Pons (tissue), 1 donor: ENCODE data around the gene LRRC61.
A peak's percentile ranks its signal among the peaks of the same experiment; 100 is the strongest.

ENCODE experiments used
- DNase-seq: peaks from one replicate; pipeline ENCODE4 v3.0.0-alpha.2; 2016; ENCODE audit warnings: low spot score

The LRRC61 gene

GRCh38 chr7:150357270-150357669 lies 34.1 kb downstream of the LRRC61 start:
- no peak for DNase-seq

GRCh38 chr7:150357771-150358427 lies 34.7 kb downstream of the LRRC61 start:
- DNase-seq, result no peak

DNA sequence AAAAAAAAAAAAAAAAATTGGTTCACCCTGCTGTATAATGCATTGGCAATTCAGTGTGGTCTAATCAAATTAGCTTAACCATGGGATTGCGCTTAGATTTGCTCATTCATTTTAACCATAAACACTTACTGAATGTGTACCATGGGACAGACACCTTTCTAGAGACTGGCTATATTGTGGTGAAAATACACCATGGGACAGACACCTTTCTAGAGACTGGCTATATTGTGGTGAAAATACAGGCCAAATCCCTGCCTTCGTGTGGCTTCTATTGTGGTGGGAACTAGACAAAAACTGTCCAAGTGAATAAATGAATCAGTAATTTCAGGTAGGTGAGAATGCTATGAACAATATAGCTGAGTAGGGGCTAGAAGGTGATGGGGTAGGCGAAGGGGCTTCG lies 35.3 kb downstream of the LRRC61 start:
- no peak for DNase-seq

- no peak for DNase-seq
Observed at GRCh38 chr7:150358988-150359621, 36.0 kb downstream of the LRRC61 start.

DNA sequence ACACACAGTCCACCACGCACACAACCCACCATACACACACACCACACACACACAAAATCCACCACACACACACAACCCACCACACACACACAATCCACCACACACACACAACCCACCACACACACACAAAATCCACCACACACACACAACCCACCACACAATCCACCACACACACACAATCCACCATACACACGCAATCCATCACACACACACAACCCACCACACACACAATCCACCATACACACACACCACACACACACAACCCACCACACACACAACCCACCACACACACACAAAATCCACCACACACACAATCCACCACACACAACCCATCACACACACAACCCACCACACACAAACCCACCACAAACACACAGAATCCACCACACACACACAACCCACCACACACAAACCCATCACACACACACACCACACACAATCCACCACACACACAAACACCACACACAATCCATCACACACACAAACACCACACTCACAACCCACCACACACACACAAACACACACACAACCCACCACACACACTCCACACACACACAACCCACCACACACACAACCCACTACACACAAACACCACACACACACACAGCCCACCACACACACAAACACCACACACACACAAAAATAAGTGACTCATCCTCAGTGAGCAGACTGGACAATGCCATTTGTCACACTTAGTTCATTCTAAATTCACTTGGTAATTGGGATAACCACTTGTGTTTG lies 36.6 kb downstream of the LRRC61 start:
- no peak for DNase-seq

- no peak for DNase-seq
Observed at GRCh38 chr7:150360363-150361058, 37.4 kb downstream of the LRRC61 start.

GRCh38 chr7:150361402-150361801 lies 38.2 kb downstream of the LRRC61 start:
- DNase-seq, result no peak

- DNase-seq, result no peak
Observed at GRCh38 chr7:150361807-150362621, 38.9 kb downstream of the LRRC61 start.

DNA sequence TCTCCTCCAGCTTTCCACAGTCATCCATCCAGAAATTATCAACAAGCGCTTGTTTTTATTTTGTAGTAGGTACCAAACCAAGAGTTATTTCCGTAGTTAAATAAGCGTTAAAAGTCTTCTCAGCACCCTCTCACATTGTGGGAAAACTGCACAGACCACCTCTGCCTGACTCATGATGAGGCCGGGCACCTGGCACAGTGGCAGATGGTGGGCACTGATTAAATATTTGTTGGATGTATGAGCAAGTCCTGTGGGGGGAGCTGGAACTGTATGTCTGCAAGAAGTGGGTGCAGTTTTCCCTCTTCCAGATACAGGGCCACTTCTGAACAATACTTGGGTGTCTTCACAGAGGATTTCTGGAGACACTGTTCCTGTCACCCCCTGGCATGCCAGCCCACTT lies 40.2 kb downstream of the LRRC61 start:
- DNase-seq, result no peak

- peak; percentile 62 for DNase-seq
Observed at GRCh38 chr7:150363872-150364271, 40.7 kb downstream of the LRRC61 start.

GRCh38 chr7:150365194-150365593 lies 42.0 kb downstream of the LRRC61 start:
- DNase-seq, result no peak

- DNase-seq, result no peak
Observed at GRCh38 chr7:150365673-150366398, 42.7 kb downstream of the LRRC61 start.

GRCh38 chr7:150367677-150368095 lies 44.5 kb downstream of the LRRC61 start:
- DNase-seq, result no peak

DNA sequence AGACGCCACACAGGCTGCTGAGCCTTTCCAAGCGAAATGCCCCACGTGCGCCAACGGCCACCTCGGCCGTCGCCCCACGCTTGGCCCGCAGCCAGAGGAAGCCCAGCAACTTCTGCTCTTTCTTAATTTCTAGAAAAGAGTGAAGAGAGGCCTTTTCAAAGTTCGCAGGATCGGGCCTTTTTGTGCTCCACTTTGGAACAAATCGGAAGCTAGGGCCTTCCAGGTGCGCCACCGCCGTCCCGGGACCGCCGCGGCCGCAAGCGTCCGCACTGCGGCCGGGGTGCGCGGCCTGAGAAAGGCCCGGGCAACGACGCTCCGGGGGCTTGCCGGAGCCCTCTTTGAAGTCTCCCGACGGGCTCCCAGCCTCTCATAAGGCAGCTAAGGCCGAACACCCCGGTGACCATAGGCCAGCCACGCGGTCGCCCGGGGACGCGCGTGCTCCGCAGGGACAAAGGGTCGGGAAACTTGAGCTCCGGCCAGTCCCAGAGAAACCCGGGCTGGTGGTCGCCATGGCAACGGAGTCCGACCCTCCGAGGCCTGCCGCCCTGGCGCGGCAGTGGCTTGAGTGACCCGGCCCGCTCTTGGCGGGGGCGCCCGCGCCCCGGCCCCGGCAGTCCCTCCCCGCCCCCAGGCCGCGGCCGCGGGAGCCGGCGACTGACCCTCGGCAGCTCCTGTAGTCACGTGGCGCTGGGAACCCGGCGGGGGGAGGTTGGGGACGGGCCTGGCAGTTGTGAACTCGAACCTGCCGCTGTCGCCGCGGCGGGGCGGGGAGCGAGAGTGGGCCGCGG lies 45.1 kb downstream of the LRRC61 start, which contains the start of gene REPIN1:
Gene REPIN1 (plus strand): TSS at position 727 of the 788 bp plus-strand sequence. CDS start 890 bp downstream, outside the sequence.
- peak; percentile 77 for DNase-seq

- no peak for DNase-seq
Observed at GRCh38 chr7:150368884-150369747, 46.0 kb downstream of the LRRC61 start.

GRCh38 chr7:150369748-150370501 lies 46.8 kb downstream of the LRRC61 start:
- no peak for DNase-seq

- DNase-seq, result no peak
Observed at GRCh38 chr7:150370612-150371071, 47.5 kb downstream of the LRRC61 start.
